A549 (cell line): ENCODE results near the gene MTMR6.
"Not testable (repeated sequence)": the region's sequence is repeated elsewhere in the genome, so short reads cannot be mapped to it uniquely, and the experiment has no call there.

ENCODE experiments used
- CBX8 ChIP-seq: fragments of 200-600 bp; sonication (generic); IDR thresholded peaks from 2 replicates; pipeline ENCODE4 v1.6.1; 2016
- EP300 ChIP-seq, 2 experiments: fragments of >200 bp; sonication (Bioruptor Twin); formaldehyde crosslinking; IDR thresholded peaks; 2 replicates in 1 of 2; 3 replicates in 1 of 2; pipeline ENCODE4 v1.6.1; 2016 to 2017
- MAFK ChIP-seq: fragments of 450-650 bp; IDR thresholded peaks from 2 replicates; pipeline ENCODE4 v1.6.1; 2014; ENCODE audit not compliant: partially characterized antibody
- MAZ ChIP-seq: fragments of 150-350 bp; IDR thresholded peaks from 2 replicates; pipeline ENCODE4 v1.6.1; 2014; ENCODE audit warnings: antibody characterized with exemption, low read depth, low read length, borderline replicate concordance
- POLR2A ChIP-seq: IDR thresholded peaks from 2 replicates; pipeline ENCODE4 v1.6.1; 2012; ENCODE audit warnings: mild to moderate bottlenecking, low read length
- TF ChIP-seq, protein P1 (sequence below): fragments of >200 bp; sonication (Bioruptor Twin); formaldehyde crosslinking; IDR thresholded peaks from 3 replicates; pipeline ENCODE4 v1.5.1; 2016
- TF ChIP-seq, protein P2 (sequence below): fragments of 450-650 bp; IDR thresholded peaks from 2 replicates; pipeline ENCODE4 v1.6.1; 2014; ENCODE audit warnings: antibody characterized with exemption

DNA sequence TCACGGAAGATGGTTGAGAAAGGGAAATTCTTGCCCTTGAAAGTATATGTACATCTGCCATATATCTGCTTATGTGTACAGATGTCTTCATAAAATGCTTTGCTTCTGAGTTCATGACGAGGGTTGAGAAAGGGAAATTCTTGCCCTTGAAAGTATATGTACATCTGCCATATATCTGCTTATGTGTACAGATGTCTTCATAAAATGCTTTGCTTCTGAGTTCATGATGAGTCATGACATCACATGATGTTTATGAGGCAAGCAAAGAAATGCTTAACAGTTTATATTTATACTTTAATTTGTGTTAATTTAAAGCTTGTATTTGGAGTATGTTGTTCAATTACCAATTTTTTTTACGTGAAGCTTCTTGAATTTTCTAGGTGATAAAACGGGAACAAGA, 31.7 kb upstream of the MTMR6 start:
- TF ChIP-seq POLR2A; EP300 (IDR thresholded peaks at IDR 0.05); MAZ; CBX8: not testable (repeated sequence)
- peak; percentile 11 for TF ChIP-seq MAFK
- TF ChIP-seq, protein P1, sequence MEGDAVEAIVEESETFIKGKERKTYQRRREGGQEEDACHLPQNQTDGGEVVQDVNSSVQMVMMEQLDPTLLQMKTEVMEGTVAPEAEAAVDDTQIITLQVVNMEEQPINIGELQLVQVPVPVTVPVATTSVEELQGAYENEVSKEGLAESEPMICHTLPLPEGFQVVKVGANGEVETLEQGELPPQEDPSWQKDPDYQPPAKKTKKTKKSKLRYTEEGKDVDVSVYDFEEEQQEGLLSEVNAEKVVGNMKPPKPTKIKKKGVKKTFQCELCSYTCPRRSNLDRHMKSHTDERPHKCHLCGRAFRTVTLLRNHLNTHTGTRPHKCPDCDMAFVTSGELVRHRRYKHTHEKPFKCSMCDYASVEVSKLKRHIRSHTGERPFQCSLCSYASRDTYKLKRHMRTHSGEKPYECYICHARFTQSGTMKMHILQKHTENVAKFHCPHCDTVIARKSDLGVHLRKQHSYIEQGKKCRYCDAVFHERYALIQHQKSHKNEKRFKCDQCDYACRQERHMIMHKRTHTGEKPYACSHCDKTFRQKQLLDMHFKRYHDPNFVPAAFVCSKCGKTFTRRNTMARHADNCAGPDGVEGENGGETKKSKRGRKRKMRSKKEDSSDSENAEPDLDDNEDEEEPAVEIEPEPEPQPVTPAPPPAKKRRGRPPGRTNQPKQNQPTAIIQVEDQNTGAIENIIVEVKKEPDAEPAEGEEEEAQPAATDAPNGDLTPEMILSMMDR, result not testable (repeated sequence)
- TF ChIP-seq, protein P2, sequence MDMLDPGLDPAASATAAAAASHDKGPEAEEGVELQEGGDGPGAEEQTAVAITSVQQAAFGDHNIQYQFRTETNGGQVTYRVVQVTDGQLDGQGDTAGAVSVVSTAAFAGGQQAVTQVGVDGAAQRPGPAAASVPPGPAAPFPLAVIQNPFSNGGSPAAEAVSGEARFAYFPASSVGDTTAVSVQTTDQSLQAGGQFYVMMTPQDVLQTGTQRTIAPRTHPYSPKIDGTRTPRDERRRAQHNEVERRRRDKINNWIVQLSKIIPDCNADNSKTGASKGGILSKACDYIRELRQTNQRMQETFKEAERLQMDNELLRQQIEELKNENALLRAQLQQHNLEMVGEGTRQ, result peak; percentile 11; the same call in 1 of the 2 replicates
